ENCODE results near the gene MMP8. TPM values are rescaled to one million over a fixed set of nuclear protein-coding genes. Genes with fewer than 3 reads are reported as not detected.

The MMP8 gene, protein sequence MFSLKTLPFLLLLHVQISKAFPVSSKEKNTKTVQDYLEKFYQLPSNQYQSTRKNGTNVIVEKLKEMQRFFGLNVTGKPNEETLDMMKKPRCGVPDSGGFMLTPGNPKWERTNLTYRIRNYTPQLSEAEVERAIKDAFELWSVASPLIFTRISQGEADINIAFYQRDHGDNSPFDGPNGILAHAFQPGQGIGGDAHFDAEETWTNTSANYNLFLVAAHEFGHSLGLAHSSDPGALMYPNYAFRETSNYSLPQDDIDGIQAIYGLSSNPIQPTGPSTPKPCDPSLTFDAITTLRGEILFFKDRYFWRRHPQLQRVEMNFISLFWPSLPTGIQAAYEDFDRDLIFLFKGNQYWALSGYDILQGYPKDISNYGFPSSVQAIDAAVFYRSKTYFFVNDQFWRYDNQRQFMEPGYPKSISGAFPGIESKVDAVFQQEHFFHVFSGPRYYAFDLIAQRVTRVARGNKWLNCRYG
- under 1 TPM in 1 of 3 donors, not detected in 2; 0.16 TPM for total RNA-seq
- total RNA-seq (2013), result 0.02 TPM

DNA sequence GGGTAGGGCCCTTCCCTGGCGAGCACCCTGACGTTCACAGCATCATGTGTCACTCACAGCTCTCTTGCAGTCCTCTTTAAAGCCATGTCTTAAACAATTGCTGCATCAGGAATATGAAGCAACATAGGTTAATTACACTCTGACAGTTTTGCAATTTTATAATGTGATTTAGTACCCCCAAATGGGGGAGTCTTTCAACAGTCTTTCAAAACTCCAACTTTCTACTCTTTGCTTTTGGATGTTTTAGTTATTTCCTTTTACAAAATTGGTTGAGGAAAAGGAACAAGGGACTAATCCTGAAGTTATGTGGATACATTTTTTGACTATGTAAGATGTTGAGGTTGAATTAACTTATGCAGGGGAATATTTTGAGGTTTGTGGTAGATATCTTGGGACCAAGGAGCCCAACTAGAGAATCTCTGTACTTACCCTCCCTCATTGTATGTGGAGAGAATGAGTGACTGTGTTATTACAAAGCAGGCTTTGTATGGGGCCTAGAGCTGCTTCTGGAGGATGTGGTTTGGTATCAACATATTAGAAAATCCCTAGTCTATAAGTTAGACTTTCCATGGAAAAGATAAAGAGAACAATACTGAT is at the start of gene MMP8:
TSS of gene MMP8 (minus strand) at position 51 of the 597 bp plus-strand sequence. CDS start 99 bp downstream, outside the sequence.
- ATAC-seq (no peak), DNase-seq (no peak)
- no peak within 1 kb of the TSS for H3K27ac ChIP-seq (ENCODE audit: low read length)
- TF ChIP-seq, protein P1, sequence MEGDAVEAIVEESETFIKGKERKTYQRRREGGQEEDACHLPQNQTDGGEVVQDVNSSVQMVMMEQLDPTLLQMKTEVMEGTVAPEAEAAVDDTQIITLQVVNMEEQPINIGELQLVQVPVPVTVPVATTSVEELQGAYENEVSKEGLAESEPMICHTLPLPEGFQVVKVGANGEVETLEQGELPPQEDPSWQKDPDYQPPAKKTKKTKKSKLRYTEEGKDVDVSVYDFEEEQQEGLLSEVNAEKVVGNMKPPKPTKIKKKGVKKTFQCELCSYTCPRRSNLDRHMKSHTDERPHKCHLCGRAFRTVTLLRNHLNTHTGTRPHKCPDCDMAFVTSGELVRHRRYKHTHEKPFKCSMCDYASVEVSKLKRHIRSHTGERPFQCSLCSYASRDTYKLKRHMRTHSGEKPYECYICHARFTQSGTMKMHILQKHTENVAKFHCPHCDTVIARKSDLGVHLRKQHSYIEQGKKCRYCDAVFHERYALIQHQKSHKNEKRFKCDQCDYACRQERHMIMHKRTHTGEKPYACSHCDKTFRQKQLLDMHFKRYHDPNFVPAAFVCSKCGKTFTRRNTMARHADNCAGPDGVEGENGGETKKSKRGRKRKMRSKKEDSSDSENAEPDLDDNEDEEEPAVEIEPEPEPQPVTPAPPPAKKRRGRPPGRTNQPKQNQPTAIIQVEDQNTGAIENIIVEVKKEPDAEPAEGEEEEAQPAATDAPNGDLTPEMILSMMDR (IDR thresholded peaks at IDR 0.05), result no peak
- H3K36me3 ChIP-seq (ENCODE audit: control insufficient read depth, insufficient read depth, low read length), result no peaks in the 10 kb centered on the region
- H3K27me3 ChIP-seq (ENCODE audit: control insufficient read depth, insufficient read depth, low read length), result peaks cover 2% of the 10 kb centered on the region
- intact Hi-C loops (cut with micrococcal nuclease), result no loop called here
- no peak within 1 kb of the TSS for H3K4me3 ChIP-seq (ENCODE audit: low read length)
- no peaks in the 10 kb centered on the region for H3K9me3 ChIP-seq (ENCODE audit: control insufficient read depth, insufficient read depth, low read length)
- H3K27ac Mint-ChIP-seq, result no peak within 1 kb of the TSS
- H3K4me1 ChIP-seq (ENCODE audit: control insufficient read depth, insufficient read depth, low read length), result no peaks in the 10 kb centered on the region
- peaks cover 0 to 3% of the 10 kb centered on the region in 2 donors for H3K9me3 Mint-ChIP-seq
- H3K4me3 Mint-ChIP-seq, result no peak within 1 kb of the TSS
- no peaks in the 10 kb centered on the region for H3K4me1 Mint-ChIP-seq
- 35% methylated on average over 2 of the region's 2 CpGs for WGBS (ENCODE audit: insufficient coverage)
- no peaks in the 10 kb centered on the region for H3K36me3 Mint-ChIP-seq
- H3K27me3 Mint-ChIP-seq (ENCODE audit: low read depth in 2 of 2), result no peaks in the 10 kb centered on the region

DNA sequence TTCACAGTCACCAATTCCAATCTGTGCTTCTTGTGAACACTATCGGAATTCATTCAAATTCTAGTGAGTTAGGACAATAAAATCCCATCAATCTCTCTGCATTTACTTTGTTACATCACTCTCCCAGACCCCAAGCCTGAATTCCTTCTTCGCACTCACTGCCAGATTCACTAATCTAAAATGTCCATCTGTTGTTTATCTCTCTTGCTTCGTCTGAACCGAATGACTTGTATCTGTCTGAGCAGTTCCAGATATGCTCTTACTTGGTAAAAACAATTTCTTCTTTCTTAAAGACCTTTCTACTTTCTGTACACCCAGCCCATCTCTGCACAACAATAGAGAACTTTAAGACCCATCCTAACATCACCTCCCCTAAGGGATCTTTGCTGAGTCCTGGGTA is 48.6 kb upstream of the MMP8 start:
- Mint-ChIP-seq H3K27me3 (ENCODE audit: low read depth in 2 of 2) (peaks cover 7 to 19% of the 10 kb centered on the region in 2 donors), H3K27ac (no peak overlapping the region), H3K9me3 (no peaks in the 10 kb centered on the region), H3K4me3 (no peak overlapping the region), H3K4me1 (no peaks in the 10 kb centered on the region), H3K36me3 (no peaks in the 10 kb centered on the region)
- H3K4me3 ChIP-seq (ENCODE audit: low read length), result no peak overlapping the region
- DNase-seq (no peak), ATAC-seq (no peak)
- peaks cover 2% of the 10 kb centered on the region for H3K27me3 ChIP-seq (ENCODE audit: control insufficient read depth, insufficient read depth, low read length)
- intact Hi-C loops (cut with micrococcal nuclease), result no loop called here
- H3K27ac ChIP-seq (ENCODE audit: low read length), result no peak overlapping the region
- TF ChIP-seq, protein P1 (IDR thresholded peaks at IDR 0.05), result no peak
- H3K9me3 ChIP-seq (ENCODE audit: control insufficient read depth, insufficient read depth, low read length), result no peaks in the 10 kb centered on the region
- 90% methylated on average over 4 of the region's 4 CpGs for WGBS (ENCODE audit: insufficient coverage)
- H3K4me1 ChIP-seq (ENCODE audit: control insufficient read depth, insufficient read depth, low read length), result no peaks in the 10 kb centered on the region
- H3K36me3 ChIP-seq (ENCODE audit: control insufficient read depth, insufficient read depth, low read length), result no peaks in the 10 kb centered on the region

DNA sequence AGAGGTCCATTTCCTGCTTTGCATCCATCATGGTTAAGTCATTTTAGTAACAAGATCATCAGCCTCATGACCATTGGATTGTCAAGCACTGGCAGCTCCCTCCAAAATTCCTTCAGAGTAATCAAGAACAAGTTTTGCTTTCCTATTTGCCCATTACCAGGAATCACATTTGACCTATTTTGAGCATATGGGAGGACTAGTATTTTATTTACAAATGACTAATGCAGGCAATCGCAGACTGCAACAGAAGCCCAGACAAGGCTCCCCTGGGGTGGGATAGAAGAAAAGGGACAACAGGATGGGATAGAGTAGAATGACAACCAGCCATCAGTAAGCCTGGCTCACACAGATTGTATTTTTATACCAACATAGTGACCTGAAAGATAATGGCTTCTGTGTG is 46.6 kb upstream of the MMP8 start:
- TF ChIP-seq, protein P1 (IDR thresholded peaks at IDR 0.05), result no peak
- 100% methylated on average over 1 of the region's 1 CpG for WGBS (ENCODE audit: insufficient coverage)
- H3K27me3 ChIP-seq (ENCODE audit: control insufficient read depth, insufficient read depth, low read length), result no peaks in the 10 kb centered on the region
- H3K27ac Mint-ChIP-seq, result no peak overlapping the region
- no peaks in the 10 kb centered on the region for H3K4me1 ChIP-seq (ENCODE audit: control insufficient read depth, insufficient read depth, low read length)
- no peaks in the 10 kb centered on the region for H3K9me3 ChIP-seq (ENCODE audit: control insufficient read depth, insufficient read depth, low read length)
- no peaks in the 10 kb centered on the region for H3K9me3 Mint-ChIP-seq
- ATAC-seq (no peak), DNase-seq (no peak)
- H3K4me3 ChIP-seq (ENCODE audit: low read length), result no peak overlapping the region
- intact Hi-C loops (cut with micrococcal nuclease), result no loop called here
- no peaks in the 10 kb centered on the region for H3K4me1 Mint-ChIP-seq
- peaks cover 7 to 19% of the 10 kb centered on the region in 2 donors for H3K27me3 Mint-ChIP-seq (ENCODE audit: low read depth in 2 of 2)
- H3K36me3 ChIP-seq (ENCODE audit: control insufficient read depth, insufficient read depth, low read length), result no peaks in the 10 kb centered on the region
- H3K4me3 Mint-ChIP-seq, result no peak overlapping the region
- no peak overlapping the region for H3K27ac ChIP-seq (ENCODE audit: low read length)
- H3K36me3 Mint-ChIP-seq, result no peaks in the 10 kb centered on the region
